BLaER1 (cell line): ENCODE data around the gene CDCA7.

ENCODE experiments used
- H3K27ac ChIP-seq: shearing (Covaris generic); formaldehyde crosslinking; 2 replicates; pipeline ENCODE4 v1.8.1; 2022
- H3K27me3 ChIP-seq: shearing (Covaris generic); formaldehyde crosslinking; 2 replicates; pipeline ENCODE4 v1.8.1; 2022
- H3K36me3 ChIP-seq: shearing (Covaris generic); formaldehyde crosslinking; 2 replicates; pipeline ENCODE4 v1.8.1; 2022
- H3K4me1 ChIP-seq: shearing (Covaris generic); formaldehyde crosslinking; 2 replicates; pipeline ENCODE4 v1.8.1; 2022
- H3K4me2 ChIP-seq: shearing (Covaris generic); formaldehyde crosslinking; 2 replicates; pipeline ENCODE4 v1.8.1; 2022
- H3K4me3 ChIP-seq: shearing (Covaris generic); formaldehyde crosslinking; 2 replicates; pipeline ENCODE4 v1.8.1; 2022
- H3K9ac ChIP-seq: shearing (Covaris generic); formaldehyde crosslinking; 2 replicates; pipeline ENCODE4 v1.8.1; 2022
- H3K9me3 ChIP-seq: shearing (Covaris generic); formaldehyde crosslinking; 2 replicates; pipeline ENCODE4 v1.8.1; 2022
- H4K20me1 ChIP-seq: shearing (Covaris generic); formaldehyde crosslinking; 2 replicates; pipeline ENCODE4 v1.8.1; 2022
- Cebpa-rat ChIP-seq: shearing (Covaris generic); IDR thresholded peaks from 2 replicates; pipeline ENCODE4 v1.8.1; 2022

The CDCA7 gene

DNA sequence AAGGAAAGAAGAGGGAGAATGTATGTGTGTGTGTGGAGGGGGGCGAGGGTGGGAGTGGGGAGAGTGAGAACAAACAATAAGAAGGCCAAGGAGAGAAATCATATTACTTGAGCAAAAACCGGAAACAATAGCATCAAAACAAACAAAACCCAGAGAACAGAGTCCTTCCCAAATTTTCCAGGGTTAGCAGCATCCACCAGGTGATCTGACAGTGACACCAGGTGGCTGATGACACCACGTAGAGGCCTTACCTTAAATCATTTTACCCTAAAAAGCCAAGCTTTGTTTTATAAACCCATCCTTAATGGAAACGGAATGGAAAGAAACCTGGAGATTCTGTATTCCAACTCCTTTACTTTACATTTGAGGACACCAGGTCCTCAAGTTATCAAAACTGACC is 42.9 kb downstream of the CDCA7 start:
- Histone ChIP-seq H3K4me3 (no peak overlapping the region), H3K9me3 (no peaks in the 10 kb centered on the region), H3K4me1 (peaks cover 4% of the 10 kb centered on the region; the same call in 1 of the 2 replicates), H3K27me3 (peaks cover 5% of the 10 kb centered on the region; the same call in 1 of the 2 replicates), H3K9ac (no peak overlapping the region), H3K4me2 (no peak overlapping the region), H3K36me3 (no peaks in the 10 kb centered on the region), H4K20me1 (no peaks in the 10 kb centered on the region), H3K27ac (no peak overlapping the region)
- no peak for TF ChIP-seq Cebpa-rat

DNA sequence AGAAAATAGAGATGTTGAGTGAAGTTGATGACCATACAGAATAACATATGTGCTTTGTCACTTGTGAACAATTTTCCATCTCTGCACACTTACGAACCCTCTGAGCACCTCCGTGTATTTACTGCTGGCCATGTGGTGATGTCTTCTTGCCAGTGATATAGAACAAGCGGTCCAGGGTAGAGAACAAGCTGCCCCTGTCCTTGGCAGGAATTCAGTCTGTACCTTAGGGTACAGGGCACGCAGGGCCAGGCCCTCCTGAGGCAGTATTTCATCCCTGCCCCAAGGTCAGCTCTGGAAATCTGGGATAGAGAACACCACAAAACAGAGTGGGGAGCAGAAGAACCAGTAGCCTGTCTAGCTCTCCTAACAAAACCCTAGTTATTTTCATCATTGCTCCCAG is 44.6 kb downstream of the CDCA7 start:
- Histone ChIP-seq H4K20me1 (no peaks in the 10 kb centered on the region), H3K4me2 (no peak overlapping the region), H3K9me3 (no peaks in the 10 kb centered on the region), H3K4me3 (no peak overlapping the region), H3K4me1 (peaks cover 4% of the 10 kb centered on the region; the same call in 1 of the 2 replicates), H3K27ac (no peak overlapping the region), H3K36me3 (no peaks in the 10 kb centered on the region), H3K9ac (no peak overlapping the region), H3K27me3 (peaks cover 5% of the 10 kb centered on the region; the same call in 1 of the 2 replicates)
- no peak for TF ChIP-seq Cebpa-rat

DNA sequence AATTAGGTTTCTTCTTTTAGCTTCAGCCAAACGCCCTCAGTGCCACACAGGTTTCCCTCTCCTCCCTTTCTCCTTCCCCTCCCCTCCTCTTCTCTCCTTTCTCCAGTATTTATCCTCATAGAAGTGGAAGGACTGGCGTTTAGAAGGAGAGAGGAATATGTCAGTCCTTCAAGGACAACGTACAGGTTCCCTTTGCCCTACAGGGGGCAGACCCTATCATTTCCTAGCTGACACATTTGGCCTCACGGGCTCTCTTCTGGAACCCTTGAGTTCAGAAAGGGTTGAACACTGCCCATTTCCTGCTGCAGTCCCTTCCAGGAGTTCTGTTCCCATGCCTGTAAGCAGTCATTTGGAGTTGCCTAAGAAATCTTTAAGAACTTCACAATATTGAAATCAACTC is 46.1 kb downstream of the CDCA7 start:
- H3K9me3 ChIP-seq = no peaks in the 10 kb centered on the region
- H3K36me3 ChIP-seq = no peaks in the 10 kb centered on the region
- H3K4me2 ChIP-seq = no peak overlapping the region
- no peak overlapping the region for H3K27ac ChIP-seq
- H3K27me3 ChIP-seq = peaks cover 5% of the 10 kb centered on the region; the same call in 1 of the 2 replicates
- TF ChIP-seq Cebpa-rat = no peak
- H3K9ac ChIP-seq = no peak overlapping the region
- H4K20me1 ChIP-seq = no peaks in the 10 kb centered on the region
- H3K4me1 ChIP-seq = peaks cover 4% of the 10 kb centered on the region; the same call in 1 of the 2 replicates
- H3K4me3 ChIP-seq = no peak overlapping the region

DNA sequence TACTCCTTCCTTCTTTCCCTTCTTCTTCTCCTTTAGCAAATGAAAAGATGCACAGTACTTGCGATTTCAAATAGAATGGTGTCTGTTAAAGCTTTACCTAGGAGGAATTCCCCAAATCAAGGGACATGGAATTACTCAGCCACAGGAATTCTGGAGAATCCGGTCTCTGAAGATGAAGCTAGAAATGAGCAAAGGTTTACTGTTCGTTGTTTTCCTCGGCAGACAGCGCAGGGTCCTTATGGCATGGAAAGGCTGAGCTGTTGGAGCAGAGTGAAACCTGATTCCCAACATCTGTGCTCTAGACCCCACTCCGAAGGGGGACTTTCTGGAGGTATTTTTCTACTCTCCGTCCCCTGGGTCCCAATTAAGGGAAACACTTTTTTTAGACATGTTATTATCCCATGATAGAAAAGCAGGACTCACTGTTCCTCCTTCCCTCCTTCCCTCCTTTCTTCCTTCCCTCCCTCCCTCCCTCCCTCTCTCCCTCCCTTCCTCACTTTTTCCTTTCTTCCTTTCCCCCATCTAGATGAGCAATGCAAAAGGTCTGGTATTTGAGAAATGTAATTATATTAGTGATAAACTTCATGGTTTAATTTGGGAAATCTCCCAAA is 47.1 kb downstream of the CDCA7 start:
- no peak overlapping the region for H3K4me2 ChIP-seq
- H3K4me3 ChIP-seq = no peak overlapping the region
- peaks cover 3% of the 10 kb centered on the region; the same call in 1 of the 2 replicates for H3K4me1 ChIP-seq
- H3K36me3 ChIP-seq = no peaks in the 10 kb centered on the region
- no peaks in the 10 kb centered on the region for H3K9me3 ChIP-seq
- no peak overlapping the region for H3K9ac ChIP-seq
- H3K27ac ChIP-seq = no peak overlapping the region
- no peaks in the 10 kb centered on the region for H4K20me1 ChIP-seq
- H3K27me3 ChIP-seq = peaks cover 5% of the 10 kb centered on the region; the same call in 1 of the 2 replicates
- no peak for TF ChIP-seq Cebpa-rat

DNA sequence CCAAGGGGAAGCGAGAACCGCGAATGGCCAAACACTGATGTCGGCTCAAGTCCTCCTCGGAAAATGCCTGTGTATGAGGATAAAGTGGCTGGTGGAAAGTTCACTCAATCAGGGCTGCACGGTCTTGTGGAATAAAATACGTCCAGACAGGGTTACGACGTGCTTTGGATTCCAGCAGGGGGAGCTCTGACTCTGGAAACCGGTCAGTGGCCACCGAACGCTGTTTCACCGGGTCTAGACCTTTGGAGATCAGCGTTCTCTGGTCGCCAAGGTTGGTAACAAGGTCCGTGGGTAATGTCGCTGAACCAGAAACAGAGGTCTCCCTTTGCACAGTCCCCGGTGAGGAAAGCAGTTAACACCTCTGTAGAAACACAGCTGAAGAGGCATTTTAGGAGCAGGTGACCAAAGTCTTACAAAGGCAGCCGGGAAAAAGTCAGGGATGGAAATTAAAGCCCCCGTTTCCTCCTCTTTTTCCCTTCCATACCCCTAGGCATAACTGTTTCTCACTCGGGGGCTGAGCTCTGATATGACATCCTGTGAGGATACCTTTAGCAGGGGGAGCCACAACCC is 47.8 kb downstream of the CDCA7 start:
- Histone ChIP-seq H3K4me3 (no peak overlapping the region), H3K4me2 (no peak overlapping the region), H3K9me3 (no peaks in the 10 kb centered on the region), H3K27ac (no peak overlapping the region), H3K4me1 (no peaks in the 10 kb centered on the region), H3K9ac (no peak overlapping the region), H3K27me3 (peaks cover 5% of the 10 kb centered on the region; the same call in 1 of the 2 replicates), H3K36me3 (no peaks in the 10 kb centered on the region), H4K20me1 (no peaks in the 10 kb centered on the region)
- no peak for TF ChIP-seq Cebpa-rat

DNA sequence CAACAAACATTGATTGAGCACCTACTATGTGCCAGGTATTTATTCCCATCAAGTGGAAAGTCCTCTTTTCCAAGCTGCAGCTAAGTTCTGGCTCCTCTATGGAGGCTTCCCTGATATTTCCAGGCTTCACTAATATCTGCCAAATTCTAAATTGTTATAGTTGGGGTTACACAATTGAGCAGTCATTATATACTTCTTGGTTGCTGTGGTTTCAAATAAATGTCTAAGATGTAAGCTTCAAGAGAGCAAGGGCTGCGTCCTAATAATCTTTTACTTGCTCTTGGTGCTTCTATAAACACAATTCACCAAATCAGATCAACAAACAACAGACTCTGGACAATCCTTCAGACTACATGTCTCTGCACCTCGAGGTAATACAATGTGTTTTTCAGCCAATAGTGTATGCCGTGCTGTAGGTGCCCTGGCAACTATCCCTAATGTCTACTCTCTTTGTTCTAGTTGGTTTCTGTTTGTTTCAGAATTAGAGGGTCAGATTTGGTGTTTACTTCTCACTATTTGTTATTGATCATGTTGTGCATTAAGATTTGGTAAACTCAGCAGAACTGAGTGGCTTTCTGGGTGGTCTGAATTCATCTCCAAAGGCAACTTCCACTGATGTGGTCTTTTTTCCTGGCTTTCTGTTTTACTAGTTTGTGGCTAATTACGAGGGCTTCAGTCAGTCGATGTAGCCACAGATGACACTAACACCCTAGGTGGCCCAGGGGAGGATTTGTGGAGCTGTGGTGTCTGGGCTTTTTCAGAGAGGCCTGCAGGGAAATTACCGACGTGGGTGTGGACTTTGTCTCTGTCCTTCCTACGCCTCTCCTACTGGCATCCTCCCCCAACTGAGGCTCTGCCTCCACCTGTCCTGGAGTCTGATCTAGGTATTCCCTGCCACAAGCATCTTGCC is 50.4 kb downstream of the CDCA7 start:
- peaks cover 5% of the 10 kb centered on the region; the same call in 1 of the 2 replicates for H3K27me3 ChIP-seq
- no peaks in the 10 kb centered on the region for H4K20me1 ChIP-seq
- no peak overlapping the region for H3K4me3 ChIP-seq
- no peaks in the 10 kb centered on the region for H3K36me3 ChIP-seq
- H3K9ac ChIP-seq = no peak overlapping the region
- no peaks in the 10 kb centered on the region for H3K4me1 ChIP-seq
- no peaks in the 10 kb centered on the region for H3K9me3 ChIP-seq
- TF ChIP-seq Cebpa-rat = no peak
- no peak overlapping the region for H3K27ac ChIP-seq
- no peak overlapping the region for H3K4me2 ChIP-seq

DNA sequence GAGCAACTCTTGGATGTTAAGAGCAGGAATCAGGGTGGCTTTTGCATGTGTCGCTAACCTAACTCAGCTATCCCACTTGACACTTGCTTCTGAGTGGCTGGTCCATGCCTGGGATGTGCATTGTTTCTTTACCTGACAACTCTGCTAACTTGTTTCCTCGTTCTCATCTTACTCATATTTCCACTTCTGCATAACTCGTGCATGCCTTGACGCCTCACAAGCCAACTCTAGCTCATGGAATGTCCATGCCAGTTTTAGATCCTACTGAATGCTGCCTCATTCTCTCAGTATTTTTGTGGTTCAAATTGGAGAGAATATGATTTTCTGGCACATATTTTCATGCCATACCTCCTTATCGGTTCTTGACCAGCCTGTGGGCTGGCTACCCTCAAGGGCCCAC is 52.5 kb downstream of the CDCA7 start:
- Histone ChIP-seq H4K20me1 (no peaks in the 10 kb centered on the region), H3K4me1 (no peaks in the 10 kb centered on the region), H3K4me2 (no peak overlapping the region), H3K27me3 (no peaks in the 10 kb centered on the region), H3K9me3 (no peaks in the 10 kb centered on the region), H3K4me3 (no peak overlapping the region), H3K27ac (no peak overlapping the region), H3K36me3 (no peaks in the 10 kb centered on the region), H3K9ac (no peak overlapping the region)
- no peak for TF ChIP-seq Cebpa-rat

DNA sequence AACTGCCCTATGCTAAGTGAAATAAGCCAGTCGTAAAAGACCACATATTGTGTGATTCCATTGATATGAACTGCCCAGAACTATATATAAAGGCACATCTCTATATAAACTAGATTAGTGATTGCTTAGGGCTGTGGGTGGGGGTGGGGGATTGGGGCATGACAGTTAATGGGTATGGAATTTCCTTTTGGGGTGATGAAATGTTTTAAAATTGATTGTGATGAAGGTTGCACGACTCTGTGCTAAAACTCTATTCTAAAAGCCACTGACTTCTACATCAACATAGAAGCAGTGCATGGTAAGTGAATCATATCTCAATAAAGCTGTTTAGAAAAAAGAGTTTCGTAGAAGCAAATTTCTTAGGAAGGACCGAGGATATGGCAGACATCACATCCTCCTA is 53.0 kb downstream of the CDCA7 start:
- H3K4me2 ChIP-seq = no peak overlapping the region
- no peaks in the 10 kb centered on the region for H3K36me3 ChIP-seq
- no peaks in the 10 kb centered on the region for H4K20me1 ChIP-seq
- no peak for TF ChIP-seq Cebpa-rat
- H3K4me3 ChIP-seq = no peak overlapping the region
- H3K27me3 ChIP-seq = no peaks in the 10 kb centered on the region
- no peaks in the 10 kb centered on the region for H3K9me3 ChIP-seq
- peaks cover 1% of the 10 kb centered on the region for H3K4me1 ChIP-seq
- H3K9ac ChIP-seq = no peak overlapping the region
- no peak overlapping the region for H3K27ac ChIP-seq

DNA sequence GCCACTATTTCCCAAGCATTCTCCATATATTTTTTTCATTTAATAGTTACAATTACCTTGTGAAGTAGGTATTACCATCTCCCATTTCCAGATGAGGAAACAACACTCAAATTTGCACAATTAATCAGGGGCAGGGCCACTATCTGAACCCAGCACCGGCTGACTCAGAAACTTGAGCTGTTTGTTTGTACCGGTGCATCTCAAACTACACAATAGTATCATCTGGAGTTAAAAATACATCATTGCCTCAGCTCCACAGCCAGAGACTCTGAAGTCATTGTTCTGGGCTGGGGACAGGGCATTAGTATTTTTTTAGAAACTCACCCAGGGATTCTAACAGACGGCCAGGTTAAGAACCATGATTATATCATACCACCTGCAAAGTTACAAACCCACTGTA is 55.9 kb downstream of the CDCA7 start:
- TF ChIP-seq Cebpa-rat = no peak
- H3K4me1 ChIP-seq = peaks cover 12% of the 10 kb centered on the region

DNA sequence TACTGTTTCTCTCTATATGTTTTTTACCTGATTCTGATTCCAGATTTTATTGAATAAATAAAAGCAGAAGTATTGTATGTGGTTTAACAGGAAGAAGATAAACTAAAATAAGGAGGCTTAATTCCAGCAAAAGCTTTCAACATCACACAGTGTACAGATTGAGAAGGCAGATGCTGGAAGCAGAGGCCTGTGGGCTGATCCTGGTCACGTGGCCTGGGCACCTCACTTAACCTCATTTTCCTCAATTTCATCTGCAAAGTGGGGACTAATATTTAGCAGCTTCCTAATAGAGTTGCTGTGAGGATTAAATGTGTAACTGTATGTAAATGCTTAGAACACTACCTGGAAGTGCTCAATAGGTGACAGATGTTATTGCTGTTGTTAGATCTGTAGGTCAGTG is 58.0 kb downstream of the CDCA7 start:
- Histone ChIP-seq H3K4me3 (no peak overlapping the region), H3K4me2 (no peak overlapping the region), H3K9me3 (no peaks in the 10 kb centered on the region), H3K36me3 (no peaks in the 10 kb centered on the region), H3K9ac (no peak overlapping the region), H4K20me1 (no peaks in the 10 kb centered on the region), H3K27ac (no peak overlapping the region), H3K4me1 (peaks cover 12% of the 10 kb centered on the region), H3K27me3 (no peaks in the 10 kb centered on the region)
- TF ChIP-seq Cebpa-rat = no peak

More for the DNA sequence above, 55.9 kb downstream of the CDCA7 start:
- no peaks in the 10 kb centered on the region for H4K20me1 ChIP-seq
- no peak overlapping the region for H3K4me3 ChIP-seq
- H3K9ac ChIP-seq = no peak overlapping the region
- no peaks in the 10 kb centered on the region for H3K9me3 ChIP-seq
- H3K27me3 ChIP-seq = no peaks in the 10 kb centered on the region
- H3K27ac ChIP-seq = no peak overlapping the region
- H3K36me3 ChIP-seq = no peaks in the 10 kb centered on the region
- no peak overlapping the region for H3K4me2 ChIP-seq
